WTC11 (cell line): ENCODE measurements around the gene CCDC137.
A peak's percentile ranks its signal among the peaks of the same experiment; 100 is the strongest.

Source experiments
- ATF2 ChIP-seq: sonication (generic); formaldehyde crosslinking; IDR thresholded peaks from 2 replicates; pipeline ENCODE4 v1.8.1; 2022; ENCODE audit warnings: low read depth, missing genetic modification reagents, borderline replicate concordance
- ATF6 ChIP-seq: sonication (generic); formaldehyde crosslinking; IDR thresholded peaks from 2 replicates; pipeline ENCODE4 v1.8.1; 2023; ENCODE audit warnings: mild to moderate bottlenecking, missing genetic modification reagents
- CREB1 ChIP-seq: sonication (generic); formaldehyde crosslinking; IDR thresholded peaks from 2 replicates; pipeline ENCODE4 v1.8.0; 2023; ENCODE audit warnings: mild to moderate bottlenecking, missing genetic modification reagents
- CTCF ChIP-seq: fragments of 200-600 bp; IDR thresholded peaks from 2 replicates; pipeline ENCODE4 v1.8.0; 2022; ENCODE audit warnings: antibody characterized with exemption
- FOXJ3 ChIP-seq: sonication (generic); formaldehyde crosslinking; IDR thresholded peaks from 2 replicates; pipeline ENCODE4 v1.9.0; 2021; ENCODE audit warnings: missing genetic modification reagents, mild to moderate bottlenecking, borderline replicate concordance
- NFYB ChIP-seq: sonication (generic); formaldehyde crosslinking; conservative IDR thresholded peaks from 2 replicates; pipeline ENCODE4 v1.8.0; 2022; ENCODE audit warnings: low read depth, missing genetic modification reagents
- NR3C1 ChIP-seq: sonication (generic); formaldehyde crosslinking; conservative IDR thresholded peaks from 2 replicates; pipeline ENCODE4 v1.8.1; 2023; ENCODE audit warnings: low read depth, mild to moderate bottlenecking, missing genetic modification reagents
- RELA ChIP-seq: sonication (generic); formaldehyde crosslinking; IDR thresholded peaks from 2 replicates; pipeline ENCODE4 v1.8.1; 2022; ENCODE audit warnings: missing genetic modification reagents, mild to moderate bottlenecking, borderline replicate concordance
- SP1 ChIP-seq: sonication (generic); formaldehyde crosslinking; conservative IDR thresholded peaks from 2 replicates; pipeline ENCODE4 v1.8.1; 2022; ENCODE audit warnings: missing genetic modification reagents
- USF1 ChIP-seq: sonication (generic); formaldehyde crosslinking; IDR thresholded peaks from 2 replicates; pipeline ENCODE4 v1.8.0; 2022; ENCODE audit warnings: mild to moderate bottlenecking, missing genetic modification reagents
- ZBTB21 ChIP-seq: sonication (generic); formaldehyde crosslinking; IDR thresholded peaks from 2 replicates; pipeline ENCODE4 v1.8.1; 2023; ENCODE audit warnings: mild to moderate bottlenecking, missing genetic modification reagents, borderline replicate concordance
- ZMAT4 ChIP-seq: fragments of 250-450 bp; sonication (Bioruptor Pico); IDR thresholded peaks from 2 replicates; pipeline ENCODE4 v1.9.0; 2021; ENCODE audit warnings: mild to moderate bottlenecking
- ZNF232 ChIP-seq: sonication (generic); formaldehyde crosslinking; IDR thresholded peaks from 2 replicates; pipeline ENCODE4 v1.8.0; 2022; ENCODE audit warnings: mild to moderate bottlenecking, missing genetic modification reagents

GRCh38 chr17:81684442-81684911, 17.9 kb downstream of the CCDC137 start:
- TF ChIP-seq CTCF (no peak), RELA (0 out of 2 replicates have a peak, but pooled peaks have one; percentile 5), ATF6 (no peak), ZNF232 (CRISPR knock-in tag) (no peak), ATF2 (CRISPR knock-in tag) (no peak), NR3C1 (CRISPR knock-in tag) (no peak), CREB1 (CRISPR knock-in tag) (no peak), FOXJ3 (CRISPR knock-in tag) (no peak), USF1 (CRISPR knock-in tag) (no peak; the same call in 1 of the 2 replicates), ZBTB21 (CRISPR knock-in tag) (no peak), SP1 (CRISPR knock-in tag) (no peak), NFYB (CRISPR knock-in tag) (no peak), ZMAT4 (CRISPR knock-in tag) (no peak)
